GM15510 (cell line): ENCODE results near the gene MEN1.

ENCODE experiments used
- POLR2A ChIP-seq: IDR thresholded peaks from 3 replicates; pipeline ENCODE4 v1.6.1; 2011; ENCODE audit warnings: borderline replicate concordance; ENCODE audit not compliant: insufficient read length; ENCODE audit errors: extremely low read depth

Gene MEN1

GRCh38 chr11:64850979-64851567 lies 40.7 kb upstream of the MEN1 start:
- peak; percentile 41 for TF ChIP-seq POLR2A

- TF ChIP-seq POLR2A, result no peak
These were observed 39.4 kb upstream of the MEN1 start for GRCh38 chr11:64849598-64850356.

DNA sequence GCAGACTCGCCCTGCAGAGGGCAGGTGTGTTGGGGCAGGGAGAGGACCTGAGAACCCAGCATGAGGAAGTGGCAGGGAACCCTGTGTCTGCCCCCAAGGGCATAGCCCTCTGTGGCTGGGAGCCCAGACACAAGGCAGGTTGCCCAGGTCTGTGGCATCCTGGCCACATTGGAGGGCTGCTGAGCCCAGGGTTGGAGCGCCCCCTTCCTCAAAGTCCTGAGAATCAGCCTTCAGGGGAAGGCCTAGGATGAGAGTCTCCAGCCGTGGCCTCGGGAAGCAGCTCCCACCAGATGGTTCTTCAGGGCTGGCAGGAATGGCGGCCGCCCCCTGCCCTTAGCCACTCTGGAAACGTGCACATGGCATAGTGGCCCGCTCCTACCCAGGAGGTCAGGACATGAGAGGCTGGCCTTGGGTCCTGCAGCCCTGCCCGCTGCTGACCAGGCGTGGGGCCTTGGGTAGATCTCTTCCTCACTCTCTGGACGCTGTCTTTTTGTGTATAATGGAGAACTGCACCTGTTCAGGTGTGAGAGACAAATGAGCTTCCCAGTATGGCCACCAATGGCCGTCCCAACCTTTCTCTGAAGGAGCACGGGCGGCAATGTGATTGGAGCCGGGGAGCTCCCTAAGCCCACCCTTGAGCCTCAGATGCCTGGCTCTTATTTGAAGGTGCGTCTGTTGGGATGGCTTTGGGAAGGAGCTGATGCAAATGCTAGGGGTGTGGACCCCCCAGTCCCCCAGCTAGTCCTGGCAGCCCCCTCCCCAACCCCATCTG lies 38.7 kb upstream of the MEN1 start:
- peak; percentile 5 for TF ChIP-seq POLR2A

DNA sequence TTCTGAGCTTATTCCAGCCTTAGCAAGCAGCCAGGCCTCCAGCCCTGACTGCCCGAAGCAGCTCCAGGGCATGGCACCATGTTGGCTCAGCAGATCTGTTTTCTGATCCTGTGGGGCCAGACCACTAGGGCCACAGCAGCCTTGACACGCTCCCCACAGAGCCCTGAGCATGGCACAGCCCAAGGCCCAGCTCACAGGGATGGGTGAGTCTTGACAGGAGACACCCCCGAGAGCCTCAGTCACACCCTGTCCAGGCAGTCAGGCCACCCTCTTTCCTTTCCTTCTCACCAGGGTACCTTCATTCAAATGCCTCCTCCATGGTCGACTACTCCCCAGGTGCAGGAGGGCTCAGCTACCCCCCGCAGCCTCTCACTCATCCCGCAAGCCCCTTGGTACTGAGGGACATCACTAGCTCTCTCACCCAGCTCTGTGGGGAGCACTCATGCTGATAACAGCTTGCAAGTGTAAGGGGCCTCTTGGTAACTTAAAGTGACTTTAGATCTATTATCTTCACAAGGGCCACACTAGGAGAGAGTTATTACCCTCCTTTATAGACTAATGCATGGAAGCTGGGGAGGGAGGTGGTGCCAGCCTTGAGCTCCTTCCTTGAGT lies 38.0 kb upstream of the MEN1 start:
- TF ChIP-seq POLR2A, result no peak

DNA sequence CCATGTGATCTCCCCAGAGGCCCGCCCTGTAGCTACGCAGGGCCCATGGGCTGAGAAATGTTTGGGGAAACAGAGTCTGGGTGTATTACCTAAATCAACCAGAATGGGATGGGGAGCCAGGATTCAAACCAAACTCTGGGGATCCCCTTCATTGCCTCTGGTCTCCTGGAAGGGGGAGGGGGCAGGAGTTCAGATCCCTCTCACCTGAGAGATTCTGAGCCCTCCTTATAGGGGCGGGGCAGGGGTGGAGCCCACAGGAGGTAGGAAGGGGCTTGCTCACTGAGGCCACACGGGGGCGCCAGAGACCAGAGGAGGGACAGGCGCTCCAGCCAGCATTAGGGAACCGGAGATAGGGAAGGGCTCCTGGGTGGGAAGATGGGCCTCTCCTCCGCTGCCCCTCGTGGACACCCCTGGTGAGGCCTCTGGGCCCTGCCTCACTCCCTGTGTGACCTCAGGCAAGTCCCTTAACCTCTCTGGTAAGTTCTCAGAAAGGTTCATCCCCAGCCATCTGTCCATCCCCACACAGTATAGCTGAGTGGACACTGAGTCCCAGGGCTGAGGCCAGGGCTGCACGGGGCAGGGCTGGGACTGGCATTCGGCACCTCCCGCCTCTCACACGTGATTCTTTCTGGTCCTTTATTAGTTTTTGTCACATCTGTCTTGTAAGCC lies 36.8 kb upstream of the MEN1 start:
- no peak for TF ChIP-seq POLR2A

GRCh38 chr11:64845129-64845775 lies 34.9 kb upstream of the MEN1 start:
- no peak for TF ChIP-seq POLR2A

DNA sequence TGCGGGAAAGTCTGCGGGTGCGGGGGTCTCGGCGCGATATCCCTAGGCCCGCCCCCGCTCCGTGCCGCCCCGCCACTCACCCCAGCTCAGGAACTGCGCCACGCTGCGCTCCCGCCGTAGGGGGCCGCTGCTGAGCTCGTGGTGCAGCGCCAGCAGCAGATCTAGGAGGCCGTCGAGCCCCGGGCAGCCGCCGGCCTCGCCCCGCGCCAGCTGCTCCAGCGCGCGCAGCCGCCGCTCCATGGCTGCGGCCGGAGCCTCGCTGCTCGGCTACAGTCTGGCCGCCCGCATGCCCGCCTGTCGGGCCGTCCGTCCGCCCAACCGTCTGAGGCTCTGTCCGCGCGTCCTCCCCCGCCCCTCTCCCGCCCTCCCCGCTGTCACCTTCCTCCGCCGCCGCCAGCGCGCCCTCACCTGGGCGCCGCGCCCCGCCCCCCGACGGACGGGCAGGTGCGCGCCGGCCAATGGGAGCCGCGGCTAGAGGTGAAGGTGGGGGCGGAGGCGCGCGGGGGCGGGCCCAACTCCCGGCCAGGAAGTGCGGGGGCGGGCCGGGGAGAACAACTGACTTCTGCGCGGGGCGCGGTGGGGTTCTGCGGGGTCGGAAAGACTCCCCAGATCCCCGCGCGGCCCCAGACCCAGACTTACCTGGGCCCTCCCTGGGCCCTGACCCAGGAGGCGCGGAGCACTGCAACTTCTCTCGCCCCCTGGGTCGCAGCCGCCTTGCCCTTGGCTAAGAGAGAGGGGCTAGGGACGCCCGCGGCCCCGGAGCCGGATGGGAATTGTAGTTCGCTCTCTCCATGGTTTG lies 34.2 kb upstream of the MEN1 start, which contains the start of gene CDC42BPG:
TSS of gene CDC42BPG (minus strand) at position 324 of the 799 bp plus-strand sequence. CDS start at position 240, 84 bp downstream.
- no peak for TF ChIP-seq POLR2A

DNA sequence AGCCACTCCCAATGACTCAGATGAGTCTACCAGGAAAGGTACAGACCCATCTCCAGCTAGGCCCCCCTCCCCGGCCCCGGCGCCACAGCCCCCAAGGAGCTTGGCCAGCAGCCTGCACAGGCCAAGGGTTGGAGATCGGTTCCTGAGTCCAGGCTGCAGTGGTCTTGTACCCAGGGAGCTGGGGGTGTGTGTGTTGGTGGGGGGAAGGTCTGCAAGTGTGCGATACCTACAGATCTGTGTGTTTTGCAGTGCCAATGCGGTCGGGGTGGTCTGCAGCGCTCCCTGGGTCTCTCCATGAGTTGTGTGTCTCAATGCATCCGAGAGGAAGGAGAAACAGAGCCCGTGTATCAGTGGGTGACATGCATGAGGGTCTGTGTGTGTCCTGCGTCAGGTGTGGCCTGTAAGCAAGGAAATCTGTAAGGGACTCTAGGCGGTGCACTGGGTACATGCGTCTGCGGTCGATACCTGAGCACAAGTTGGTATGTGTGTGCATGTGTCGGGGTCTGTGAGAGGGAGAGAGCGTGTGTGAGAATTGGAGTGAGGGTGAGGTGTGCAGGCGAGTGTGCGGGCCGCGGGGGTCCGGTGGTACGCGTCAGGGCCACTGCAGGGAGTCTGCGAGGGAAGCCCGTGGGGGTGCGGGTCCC lies 33.5 kb upstream of the MEN1 start:
- TF ChIP-seq POLR2A, result no peak

- TF ChIP-seq POLR2A, result no peak
These were observed 32.7 kb upstream of the MEN1 start for GRCh38 chr11:64842851-64843685.

GRCh38 chr11:64842366-64842759 lies 32.0 kb upstream of the MEN1 start:
- no peak for TF ChIP-seq POLR2A

GRCh38 chr11:64841592-64842365 lies 31.4 kb upstream of the MEN1 start:
- TF ChIP-seq POLR2A, result no peak
